ENCODE measurements around the gene TREX2. TPM values are rescaled to one million over a fixed set of nuclear protein-coding genes. Genes with fewer than 3 reads are reported as not detected.

TREX2 gene
- total RNA-seq, 2 experiments from 2014 or later = 3.7 to 6.7 TPM

GRCh38 chrX:153412746-153413720, 32.8 kb downstream of the TREX2 start:
- Histone ChIP-seq H2AFZ (ENCODE audit: low read length) (no peak overlapping the region), H3K4me1 (ENCODE audit: insufficient read depth, low read length, poor library complexity, severe bottlenecking) (peaks cover 3% of the 10 kb centered on the region), H3K9me2 (ENCODE audit: insufficient read depth, low read length) (no peaks in the 10 kb centered on the region), H3K27ac (ENCODE audit: low read depth, low read length, poor library complexity, severe bottlenecking) (no peak overlapping the region), H4K20me1 (ENCODE audit: insufficient read depth, low read length) (no peaks in the 10 kb centered on the region), H3K4me3 (ENCODE audit: low read depth, low read length, poor library complexity, severe bottlenecking) (no peak overlapping the region), H3K79me2 (ENCODE audit: insufficient read depth, low read depth, low read length) (no peaks in the 10 kb centered on the region), H3K9me3 (ENCODE audit: low read length) (no peaks in the 10 kb centered on the region), H3K4me2 (ENCODE audit: low read length) (no peak overlapping the region), H3K36me3 (ENCODE audit: insufficient read depth, low read length) (no peaks in the 10 kb centered on the region)
- ChIA-PET CTCF (ENCODE audit: unreplicated experiment) (no interaction called here), POLR2A (no interaction called here)
- no TSS peak for BruUV-seq (replicated peaks)
- intact Hi-C loops (cut with micrococcal nuclease; ENCODE audit: unreplicated experiment) = no loop called here
- no peak for TF ChIP-seq EZH2phosphoT487 (IDR thresholded peaks at IDR 0.05; ENCODE audit: borderline replicate concordance, low read depth, low read length)
- no peak for TF ChIP-seq CTCF (conservative IDR thresholded peaks at IDR 0.05; ENCODE audit: low read length)
- DNase-seq (ENCODE audit: low spot score) = no peak

DNA sequence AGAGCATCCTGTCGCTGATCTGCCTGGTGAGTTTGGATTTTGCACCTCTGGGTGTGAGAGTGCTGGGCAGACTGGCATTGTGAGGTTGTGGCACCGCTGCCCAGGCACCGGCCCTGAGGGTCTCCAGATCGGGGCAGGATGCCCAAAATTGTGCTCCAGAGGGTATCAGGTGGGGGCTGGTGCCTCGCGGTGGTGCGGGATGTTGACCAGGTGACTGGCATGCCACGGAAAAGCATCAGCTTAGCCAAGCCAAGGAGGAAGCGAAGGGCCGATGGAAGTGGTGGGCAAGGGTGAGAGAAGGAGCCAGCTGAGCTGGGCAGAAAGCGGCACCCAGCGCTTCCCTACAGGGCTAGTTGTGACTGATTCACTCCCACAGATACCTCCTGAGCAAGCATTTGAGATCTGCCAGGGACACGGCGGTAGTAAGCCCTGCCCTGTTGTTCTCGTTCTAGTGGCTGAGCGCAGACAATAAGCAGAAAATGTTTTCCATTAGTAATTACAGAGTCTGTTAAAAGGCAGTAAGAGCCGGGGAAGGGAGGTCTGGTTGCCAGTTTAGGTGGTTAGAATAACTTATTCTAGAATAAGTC, 33.8 kb downstream of the TREX2 start:
- Histone ChIP-seq H3K4me1 (ENCODE audit: insufficient read depth, low read length, poor library complexity, severe bottlenecking) (peaks cover 3% of the 10 kb centered on the region), H2AFZ (ENCODE audit: low read length) (no peak overlapping the region), H3K9me2 (ENCODE audit: insufficient read depth, low read length) (no peaks in the 10 kb centered on the region), H3K36me3 (ENCODE audit: insufficient read depth, low read length) (no peaks in the 10 kb centered on the region), H3K79me2 (ENCODE audit: insufficient read depth, low read depth, low read length) (no peaks in the 10 kb centered on the region), H3K9me3 (ENCODE audit: low read length) (no peaks in the 10 kb centered on the region), H4K20me1 (ENCODE audit: insufficient read depth, low read length) (no peaks in the 10 kb centered on the region), H3K27ac (ENCODE audit: low read depth, low read length, poor library complexity, severe bottlenecking) (no peak overlapping the region), H3K4me2 (ENCODE audit: low read length) (0 out of 2 replicates have a peak overlapping the region, but pooled peaks have one; percentile 26), H3K4me3 (ENCODE audit: low read depth, low read length, poor library complexity, severe bottlenecking) (peak overlapping the region; percentile 16)
- no TSS peak for BruUV-seq (replicated peaks)
- CTCF ChIA-PET (ENCODE audit: unreplicated experiment) = no interaction called here
- POLR2A ChIA-PET = no interaction called here
- intact Hi-C loops (cut with micrococcal nuclease; ENCODE audit: unreplicated experiment) = no loop called here
- DNase-seq (ENCODE audit: low spot score) = peak; percentile 5
- TF ChIP-seq CTCF (conservative IDR thresholded peaks at IDR 0.05; ENCODE audit: low read length) = no peak
- TF ChIP-seq EZH2phosphoT487 (IDR thresholded peaks at IDR 0.05; ENCODE audit: borderline replicate concordance, low read depth, low read length) = no peak

Measured in OCI-LY7 (cell line).